BLaER1 treated with 17β-estradiol and CSF1 and Interleukin-3, amounts not matched to agents 10 nM and 100 nM (cell line): ENCODE data around the gene BHLHE23.

Source experiments
- H3K27ac ChIP-seq, 11 experiments: shearing (Covaris generic); formaldehyde crosslinking; 2 replicates each; pipeline ENCODE4 v1.8.1; 2022
- H3K27me3 ChIP-seq, 11 experiments: shearing (Covaris generic); formaldehyde crosslinking; 2 replicates each; pipeline ENCODE4 v1.8.1; 2022
- H3K36me3 ChIP-seq, 11 experiments: shearing (Covaris generic); formaldehyde crosslinking; 2 replicates each; pipeline ENCODE4 v1.8.1; 2022
- H3K4me1 ChIP-seq, 10 experiments: shearing (Covaris generic); formaldehyde crosslinking; 2 replicates each; pipeline ENCODE4 v1.8.1; 2022
- H3K4me2 ChIP-seq, 11 experiments: shearing (Covaris generic); formaldehyde crosslinking; 2 replicates each; pipeline ENCODE4 v1.8.1; 2022
- H3K4me3 ChIP-seq, 10 experiments: shearing (Covaris generic); formaldehyde crosslinking; 2 replicates each; pipeline ENCODE4 v1.8.1; 2022
- H3K9ac ChIP-seq, 11 experiments: shearing (Covaris generic); formaldehyde crosslinking; 2 replicates each; pipeline ENCODE4 v1.8.1; 2022
- H3K9me3 ChIP-seq, 11 experiments: shearing (Covaris generic); formaldehyde crosslinking; replicated peaks in 1 of 11; 2 replicates each; pipeline ENCODE4 v1.8.1; 2022
- H4K20me1 ChIP-seq, 11 experiments: shearing (Covaris generic); formaldehyde crosslinking; 2 replicates each; pipeline ENCODE4 v1.8.1; 2022
- Cebpa-rat ChIP-seq, 11 experiments: shearing (Covaris generic); IDR thresholded peaks; 2 replicates each; pipeline ENCODE4 v1.8.1; 2022

BHLHE23 gene

DNA sequence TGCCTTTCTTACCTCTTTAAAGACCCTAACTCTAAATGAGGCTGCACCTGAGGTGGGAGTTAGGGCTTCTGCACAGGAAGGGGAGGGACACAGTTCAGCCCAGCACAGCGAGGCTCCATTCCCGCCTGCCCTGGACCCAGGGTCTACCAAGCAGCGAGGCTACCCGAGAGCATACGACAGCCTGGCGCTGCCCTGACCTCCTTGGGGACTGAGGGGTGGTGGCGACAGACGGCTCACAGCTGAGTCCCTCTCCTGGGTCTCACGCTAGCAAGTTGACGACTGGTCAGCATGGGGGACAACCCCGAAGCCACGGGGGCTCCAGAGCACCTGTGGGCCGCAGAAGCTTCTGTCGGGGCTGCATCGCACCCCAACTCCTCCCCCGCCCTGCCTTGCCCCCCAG lies 29.9 kb downstream of the BHLHE23 start:
- Histone ChIP-seq H3K4me3 (peak overlapping the region in 1 of 10 experiments; percentile 10; a peak in 1 of 20 replicates), H3K9ac (peak overlapping the region in 2 of 11 experiments; percentile 40 to 62; a peak in 3 of 22 replicates), H3K4me1 (peaks cover 56 to 93% (median 78%) of the 10 kb centered on the region in 10 experiments), H3K4me2 (peak overlapping the region in 9 of 11 experiments; percentile 78 to 96 (median 93); a peak in 18 of 22 replicates), H4K20me1 (peaks cover 0 to 67% (median 17%) of the 10 kb centered on the region in 11 experiments; a peak in 14 of 22 replicates), H3K27me3 (peaks cover 31 to 78% (median 47%) of the 10 kb centered on the region in 11 experiments), H3K27ac (peak overlapping the region in 2 of 11 experiments; percentile 20 to 45; a peak in 2 of 22 replicates), H3K36me3 (no peaks in the 10 kb centered on the region), H3K9me3 (no peaks in the 10 kb centered on the region)
- TF ChIP-seq Cebpa-rat (IDR thresholded peaks at IDR 0.05): no peak

DNA sequence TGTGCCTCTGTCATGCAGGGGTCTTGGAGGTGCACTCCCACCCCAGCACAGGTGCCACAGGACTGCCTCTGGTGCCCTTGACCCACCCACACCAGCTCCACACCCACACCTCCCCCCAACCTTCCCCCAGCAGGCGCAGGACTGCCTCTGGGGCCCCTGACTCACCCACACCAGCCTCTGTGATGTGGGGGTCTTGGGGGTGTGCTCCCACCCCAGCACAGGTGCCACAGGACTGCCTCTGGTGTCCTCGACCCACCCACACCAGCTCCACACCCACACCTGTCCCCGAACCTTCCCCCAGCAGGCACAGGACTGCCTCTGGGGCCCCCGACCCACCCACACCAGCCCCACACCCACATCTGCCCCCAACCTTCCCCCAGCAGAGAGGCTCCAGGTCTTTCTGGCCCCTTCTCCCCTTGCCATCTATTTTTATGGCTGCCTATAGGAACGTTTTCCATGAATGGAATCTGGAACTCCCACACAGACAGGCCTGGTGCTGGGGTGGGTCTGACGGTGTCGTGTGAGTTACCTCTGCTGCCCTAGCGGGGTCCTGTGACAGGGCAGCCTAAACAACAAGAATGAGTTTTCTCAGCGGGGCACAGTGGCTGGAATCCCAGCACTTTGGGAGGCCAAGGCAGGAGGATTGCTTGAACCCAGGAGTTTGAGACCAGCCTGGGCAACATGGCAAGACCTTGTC lies 30.8 kb downstream of the BHLHE23 start:
- Histone ChIP-seq H3K4me1 (peaks cover 49 to 93% (median 70%) of the 10 kb centered on the region in 10 experiments), H3K27me3 (peaks cover 31 to 71% (median 47%) of the 10 kb centered on the region in 11 experiments), H4K20me1 (peaks cover 0 to 65% (median 11%) of the 10 kb centered on the region in 11 experiments; a peak in 10 of 22 replicates), H3K4me3 (no peak overlapping the region), H3K4me2 (peak overlapping the region in 7 of 11 experiments; percentile 78 to 96 (median 93); a peak in 11 of 22 replicates), H3K36me3 (no peaks in the 10 kb centered on the region), H3K9ac (no peak overlapping the region), H3K9me3 (no peaks in the 10 kb centered on the region), H3K27ac (no peak overlapping the region)
- no peak for TF ChIP-seq Cebpa-rat (IDR thresholded peaks at IDR 0.05)

DNA sequence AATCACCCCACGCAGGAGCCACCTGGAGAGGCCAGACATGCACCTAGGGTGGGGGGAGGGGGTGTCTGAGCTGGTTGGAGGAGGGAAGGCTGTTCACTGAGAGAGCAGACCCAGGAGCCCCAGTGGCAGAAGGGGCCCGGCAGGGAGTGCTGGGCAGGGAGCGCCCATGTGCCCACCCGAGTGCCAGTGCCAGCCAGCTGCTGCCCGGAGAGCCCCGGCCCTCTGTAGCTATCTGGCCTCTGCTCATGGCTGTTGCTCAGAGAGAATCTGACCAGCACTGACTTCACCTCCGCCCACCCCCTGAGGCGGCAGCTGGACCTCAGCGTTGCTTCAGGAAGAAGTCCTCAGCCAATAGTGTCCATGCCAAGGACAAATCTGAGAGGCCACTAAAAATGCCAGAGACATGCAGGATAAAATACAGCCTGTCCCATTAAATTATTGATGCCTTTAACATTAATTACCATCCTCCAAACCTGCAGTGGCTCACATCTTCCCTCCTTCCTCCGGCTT lies 31.5 kb downstream of the BHLHE23 start:
- no peaks in the 10 kb centered on the region for H3K9me3 ChIP-seq
- peaks cover 0 to 65% (median 11%) of the 10 kb centered on the region in 11 experiments; a peak in 10 of 22 replicates for H4K20me1 ChIP-seq
- no peak overlapping the region for H3K9ac ChIP-seq
- H3K36me3 ChIP-seq: no peaks in the 10 kb centered on the region
- no peak overlapping the region for H3K27ac ChIP-seq
- peaks cover 28 to 64% (median 40%) of the 10 kb centered on the region in 11 experiments for H3K27me3 ChIP-seq
- no peak overlapping the region for H3K4me3 ChIP-seq
- peak overlapping the region in 7 of 11 experiments; percentile 15 to 95 (median 78); a peak in 13 of 22 replicates for H3K4me2 ChIP-seq
- H3K4me1 ChIP-seq: peaks cover 42 to 91% (median 63%) of the 10 kb centered on the region in 10 experiments
- no peak for TF ChIP-seq Cebpa-rat (IDR thresholded peaks at IDR 0.05)

DNA sequence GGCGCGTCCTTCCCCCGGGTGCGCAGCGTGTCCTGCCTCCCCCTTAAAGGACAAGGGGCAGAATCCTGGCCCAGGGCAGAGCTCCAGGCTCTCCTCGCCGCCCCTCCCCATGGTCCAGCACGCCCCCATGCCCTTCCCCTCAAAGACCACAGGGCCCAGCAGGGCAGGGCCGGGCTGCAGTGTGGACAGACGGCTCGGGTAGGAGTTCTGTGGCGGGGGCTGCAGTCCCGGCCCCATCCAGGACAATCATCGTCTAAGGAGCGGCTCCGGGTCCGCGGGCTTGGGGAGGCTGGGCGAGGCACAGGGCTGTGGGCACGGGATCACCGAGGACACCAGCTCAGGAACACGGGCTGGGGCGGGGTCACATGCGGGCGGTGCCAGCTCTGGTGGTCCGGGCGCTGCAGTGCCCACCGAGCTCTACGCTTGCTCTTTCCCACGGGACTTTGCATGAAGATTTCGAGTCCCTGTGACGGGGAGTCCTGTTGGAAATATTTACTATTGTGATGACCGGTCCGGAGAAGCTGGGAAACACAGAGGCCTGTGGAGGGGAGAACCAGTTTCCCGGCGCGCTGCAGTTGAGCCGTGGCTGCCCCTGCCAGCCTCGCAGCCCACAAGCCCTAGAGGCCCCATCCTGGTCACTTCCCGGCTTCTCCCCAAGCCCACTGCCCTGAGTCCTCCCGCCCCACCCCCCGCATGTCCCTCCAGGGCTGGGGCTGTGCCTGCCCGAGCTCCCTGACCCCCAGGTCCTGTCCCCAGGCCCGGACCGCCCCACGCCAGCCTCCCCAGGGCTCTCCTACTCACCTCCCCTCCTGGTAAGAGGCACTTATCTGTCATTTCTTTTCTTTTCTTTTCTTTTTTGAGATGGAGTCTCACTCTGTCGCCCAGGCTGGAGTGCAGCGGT lies 33.7 kb downstream of the BHLHE23 start:
- Histone ChIP-seq H3K36me3 (peaks cover 0 to 7% (median under 1%) of the 10 kb centered on the region in 11 experiments; a peak in 6 of 22 replicates), H3K4me3 (peak overlapping the region in 1 of 10 experiments; percentile 19; a peak in 1 of 20 replicates), H3K27me3 (peaks cover 22 to 45% (median 27%) of the 10 kb centered on the region in 11 experiments), H4K20me1 (peaks cover 0 to 64% (median 11%) of the 10 kb centered on the region in 11 experiments; a peak in 15 of 22 replicates), H3K27ac (no peak overlapping the region), H3K9me3 (no peaks in the 10 kb centered on the region), H3K9ac (peak overlapping the region in 3 of 11 experiments; percentile 10 to 38 (median 25); a peak in 2 of 22 replicates), H3K4me2 (peak overlapping the region; percentile 65 to 85 (median 76)), H3K4me1 (peaks cover 20 to 69% (median 41%) of the 10 kb centered on the region in 10 experiments)
- no peak for TF ChIP-seq Cebpa-rat (IDR thresholded peaks at IDR 0.05)

DNA sequence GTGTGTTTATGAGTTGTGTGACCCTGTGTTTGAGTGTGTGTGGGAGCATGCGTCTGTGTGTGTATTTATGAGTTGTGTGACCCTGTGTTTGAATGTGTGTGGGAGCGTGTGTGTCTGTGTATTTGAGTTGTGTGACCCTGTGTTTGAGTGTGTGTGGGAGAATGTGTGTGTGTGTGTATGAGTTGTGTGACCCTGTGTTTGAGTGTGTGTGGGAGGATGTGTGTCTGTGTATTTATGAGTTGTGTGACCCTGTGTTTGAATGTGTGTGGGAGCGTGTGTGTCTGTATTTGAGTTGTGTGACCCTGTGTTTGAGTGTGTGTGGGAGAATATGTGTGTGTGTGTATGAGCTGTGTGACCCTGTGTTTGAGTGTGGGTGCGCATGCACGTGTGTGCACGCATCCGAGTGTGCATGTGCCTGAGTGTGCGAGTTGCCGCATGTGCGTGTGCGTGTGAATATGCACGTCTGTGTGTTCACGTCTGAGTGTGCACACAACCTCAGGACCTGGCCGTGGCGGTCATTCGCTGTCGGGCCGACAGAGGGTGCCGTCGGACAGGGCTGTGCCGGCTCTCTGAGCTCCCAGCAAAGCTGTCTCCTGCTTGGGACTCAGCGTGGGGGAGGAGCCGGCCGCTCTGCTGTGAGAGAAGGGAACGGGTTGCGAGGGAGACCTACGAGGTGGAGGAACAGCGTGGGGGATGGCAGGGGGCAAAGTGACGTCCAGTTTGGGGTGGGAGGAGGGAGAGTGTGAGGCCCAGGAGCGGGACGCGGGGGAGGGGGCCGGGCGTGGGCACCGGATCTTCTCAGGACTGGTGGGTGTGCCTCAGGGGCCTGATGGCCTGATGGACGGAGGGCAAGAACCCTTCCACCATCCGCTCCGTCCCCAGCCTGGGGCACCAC lies 34.6 kb downstream of the BHLHE23 start:
- Histone ChIP-seq H3K9ac (peak overlapping the region in 2 of 11 experiments; percentile 10 to 25; a peak in 2 of 22 replicates), H3K27me3 (peaks cover 22 to 40% (median 27%) of the 10 kb centered on the region in 11 experiments), H3K4me3 (peak overlapping the region in 1 of 10 experiments; percentile 19; a peak in 1 of 20 replicates), H4K20me1 (peaks cover 0 to 70% (median 15%) of the 10 kb centered on the region in 11 experiments; a peak in 16 of 22 replicates), H3K4me1 (peaks cover 11 to 60% (median 32%) of the 10 kb centered on the region in 10 experiments), H3K9me3 (no peaks in the 10 kb centered on the region), H3K27ac (no peak overlapping the region), H3K4me2 (peak overlapping the region; percentile 65 to 85 (median 76)), H3K36me3 (peaks cover 2 to 14% (median 9%) of the 10 kb centered on the region in 11 experiments; a peak in 18 of 22 replicates)
- TF ChIP-seq Cebpa-rat (IDR thresholded peaks at IDR 0.05): no peak

DNA sequence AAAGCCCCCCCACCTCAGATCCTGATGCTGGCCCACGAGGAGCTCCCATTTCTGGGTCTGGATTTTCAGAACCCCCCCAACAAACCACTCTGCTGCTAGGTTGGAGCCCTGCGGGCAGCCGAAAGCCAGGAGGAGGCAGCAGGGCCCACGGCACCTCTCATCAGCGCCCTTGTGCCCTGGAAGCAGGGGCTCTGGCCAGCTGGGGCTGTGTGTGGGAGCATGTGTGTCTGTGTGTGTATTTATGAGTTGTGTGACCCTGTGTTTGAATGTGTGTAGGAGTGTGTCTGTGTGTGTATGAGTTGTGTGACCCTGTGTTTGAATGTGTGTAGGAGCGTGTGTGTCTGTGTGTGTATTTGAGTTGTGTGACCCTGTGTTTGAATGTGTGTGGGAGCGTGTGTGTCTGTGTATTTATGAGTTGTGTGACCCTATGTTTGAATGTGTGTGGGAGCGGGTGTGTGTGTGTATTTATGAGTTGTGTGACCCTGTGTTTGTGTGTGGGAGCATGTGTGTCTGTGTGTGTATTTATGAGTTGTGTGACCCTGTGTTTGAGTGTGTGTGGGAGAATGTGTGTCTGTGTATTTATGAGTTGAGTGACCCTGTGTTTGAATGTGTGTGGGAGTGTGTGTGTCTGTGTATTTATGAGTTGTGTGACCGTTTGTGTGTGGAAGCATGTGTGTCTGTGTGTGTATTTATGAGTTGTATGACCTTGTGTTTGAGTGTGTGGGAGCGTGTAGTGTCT lies 35.4 kb downstream of the BHLHE23 start:
- Histone ChIP-seq H3K27ac (no peak overlapping the region), H4K20me1 (peaks cover 0 to 79% (median 20%) of the 10 kb centered on the region in 11 experiments; a peak in 17 of 22 replicates), H3K4me2 (no peak overlapping the region; a peak in 1 of 22 replicates), H3K9ac (no peak overlapping the region), H3K9me3 (no peaks in the 10 kb centered on the region), H3K4me1 (peaks cover 7 to 52% (median 24%) of the 10 kb centered on the region in 10 experiments), H3K27me3 (peaks cover 22 to 35% (median 27%) of the 10 kb centered on the region in 11 experiments), H3K4me3 (no peak overlapping the region), H3K36me3 (peaks cover 10 to 23% (median 17%) of the 10 kb centered on the region in 11 experiments; a peak in 21 of 22 replicates)
- TF ChIP-seq Cebpa-rat (IDR thresholded peaks at IDR 0.05): no peak
